C4-2B (cell line): ENCODE data around the gene MS4A15.

Experiments used
- H3K27ac ChIP-seq: fragments of 450-650 bp; 2 replicates; pipeline ENCODE4 v1.5.1; 2017
- ZFX ChIP-seq: fragments of 450-650 bp; IDR thresholded peaks from 2 replicates; pipeline ENCODE4 v1.6.1; 2017
- TF ChIP-seq, protein P1 (sequence below): fragments of 450-650 bp; conservative IDR thresholded peaks from 2 replicates; pipeline ENCODE4 v1.5.1; 2017; ENCODE audit warnings: mild to moderate bottlenecking

Gene MS4A15

GRCh38 chr11:60783141-60783484 is 26.4 kb downstream of the MS4A15 start:
- TF ChIP-seq, protein P1, sequence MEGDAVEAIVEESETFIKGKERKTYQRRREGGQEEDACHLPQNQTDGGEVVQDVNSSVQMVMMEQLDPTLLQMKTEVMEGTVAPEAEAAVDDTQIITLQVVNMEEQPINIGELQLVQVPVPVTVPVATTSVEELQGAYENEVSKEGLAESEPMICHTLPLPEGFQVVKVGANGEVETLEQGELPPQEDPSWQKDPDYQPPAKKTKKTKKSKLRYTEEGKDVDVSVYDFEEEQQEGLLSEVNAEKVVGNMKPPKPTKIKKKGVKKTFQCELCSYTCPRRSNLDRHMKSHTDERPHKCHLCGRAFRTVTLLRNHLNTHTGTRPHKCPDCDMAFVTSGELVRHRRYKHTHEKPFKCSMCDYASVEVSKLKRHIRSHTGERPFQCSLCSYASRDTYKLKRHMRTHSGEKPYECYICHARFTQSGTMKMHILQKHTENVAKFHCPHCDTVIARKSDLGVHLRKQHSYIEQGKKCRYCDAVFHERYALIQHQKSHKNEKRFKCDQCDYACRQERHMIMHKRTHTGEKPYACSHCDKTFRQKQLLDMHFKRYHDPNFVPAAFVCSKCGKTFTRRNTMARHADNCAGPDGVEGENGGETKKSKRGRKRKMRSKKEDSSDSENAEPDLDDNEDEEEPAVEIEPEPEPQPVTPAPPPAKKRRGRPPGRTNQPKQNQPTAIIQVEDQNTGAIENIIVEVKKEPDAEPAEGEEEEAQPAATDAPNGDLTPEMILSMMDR: no peak
- TF ChIP-seq ZFX: no peak
- no peak overlapping the region for H3K27ac ChIP-seq

DNA sequence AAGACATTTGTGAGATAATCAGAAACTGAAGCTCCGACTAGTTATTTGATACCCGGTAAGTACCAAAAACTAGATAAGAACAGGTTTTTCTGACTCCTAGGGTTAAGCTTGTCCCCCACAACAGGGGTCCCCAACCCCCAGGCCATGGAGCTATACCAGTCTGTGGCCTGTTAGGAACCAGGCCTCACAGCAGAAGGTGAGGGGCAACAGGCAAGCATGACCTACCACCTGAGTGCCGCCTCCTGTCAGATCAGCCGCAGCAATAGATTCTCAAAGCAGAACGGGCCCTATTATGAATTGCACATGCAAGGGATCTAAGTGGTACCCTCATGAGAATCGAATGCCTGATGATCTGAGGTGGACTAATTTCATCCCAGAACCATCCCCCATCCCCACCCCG is 27.2 kb downstream of the MS4A15 start:
- H3K27ac ChIP-seq: no peak overlapping the region
- TF ChIP-seq, protein P1: no peak
- no peak for TF ChIP-seq ZFX

DNA sequence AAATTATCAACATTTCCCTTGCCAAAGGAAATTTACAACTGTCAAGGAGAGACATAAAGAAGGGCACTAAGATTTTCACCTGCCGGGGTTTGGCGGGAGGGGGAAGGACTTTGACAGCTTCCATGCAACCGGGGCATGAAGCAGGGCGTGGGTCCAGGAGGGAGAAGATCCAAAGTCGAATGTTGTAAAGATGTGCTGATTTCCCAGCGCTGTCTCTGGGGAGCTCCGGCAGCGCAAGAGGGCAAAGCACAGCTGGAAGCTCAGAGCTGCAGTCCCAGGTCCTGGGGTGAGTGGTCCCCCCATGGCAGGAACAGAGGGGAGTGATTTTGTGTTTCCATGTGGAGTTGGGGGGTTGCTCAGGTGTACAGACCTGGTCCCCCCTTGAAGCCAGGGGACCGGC is 28.5 kb downstream of the MS4A15 start, which contains the start of gene MS4A10:
Gene MS4A10 (plus strand): TSS at position 198 of the 400 bp plus-strand sequence. CDS start 5,003 bp downstream, outside the sequence.
- TF ChIP-seq, protein P1: no peak
- no peak for TF ChIP-seq ZFX

DNA sequence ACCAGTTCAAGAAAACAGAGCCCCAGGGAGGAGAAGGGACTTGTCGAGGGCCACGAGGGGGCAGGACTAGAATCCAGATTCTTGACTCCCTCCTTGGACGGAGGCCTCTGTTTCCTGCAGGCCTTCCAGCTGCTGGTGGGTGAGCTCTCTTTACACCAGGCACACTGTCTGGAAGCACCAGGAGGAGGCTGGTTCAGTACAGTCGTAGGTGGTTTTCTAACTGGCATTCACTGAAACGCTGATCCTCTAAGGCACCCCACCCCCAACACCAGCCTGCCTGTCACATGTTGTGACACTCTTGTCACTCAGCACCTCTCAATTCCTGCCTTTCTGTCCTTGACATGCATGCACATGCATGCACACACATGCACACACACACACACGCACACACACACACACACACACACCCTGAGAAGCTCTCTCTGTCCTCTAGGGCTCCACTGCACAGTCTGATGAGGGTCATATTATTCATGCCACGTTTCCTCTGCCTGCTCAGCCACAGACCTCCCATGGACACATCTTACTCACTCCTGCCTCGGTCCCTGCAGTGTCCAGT is 29.2 kb downstream of the MS4A15 start:
- TF ChIP-seq ZFX: no peak
- TF ChIP-seq, protein P1: no peak

More for the DNA sequence above, 28.5 kb downstream of the MS4A15 start, which contains the start of gene MS4A10:
- H3K27ac ChIP-seq: no peak within 1 kb of the TSS

DNA sequence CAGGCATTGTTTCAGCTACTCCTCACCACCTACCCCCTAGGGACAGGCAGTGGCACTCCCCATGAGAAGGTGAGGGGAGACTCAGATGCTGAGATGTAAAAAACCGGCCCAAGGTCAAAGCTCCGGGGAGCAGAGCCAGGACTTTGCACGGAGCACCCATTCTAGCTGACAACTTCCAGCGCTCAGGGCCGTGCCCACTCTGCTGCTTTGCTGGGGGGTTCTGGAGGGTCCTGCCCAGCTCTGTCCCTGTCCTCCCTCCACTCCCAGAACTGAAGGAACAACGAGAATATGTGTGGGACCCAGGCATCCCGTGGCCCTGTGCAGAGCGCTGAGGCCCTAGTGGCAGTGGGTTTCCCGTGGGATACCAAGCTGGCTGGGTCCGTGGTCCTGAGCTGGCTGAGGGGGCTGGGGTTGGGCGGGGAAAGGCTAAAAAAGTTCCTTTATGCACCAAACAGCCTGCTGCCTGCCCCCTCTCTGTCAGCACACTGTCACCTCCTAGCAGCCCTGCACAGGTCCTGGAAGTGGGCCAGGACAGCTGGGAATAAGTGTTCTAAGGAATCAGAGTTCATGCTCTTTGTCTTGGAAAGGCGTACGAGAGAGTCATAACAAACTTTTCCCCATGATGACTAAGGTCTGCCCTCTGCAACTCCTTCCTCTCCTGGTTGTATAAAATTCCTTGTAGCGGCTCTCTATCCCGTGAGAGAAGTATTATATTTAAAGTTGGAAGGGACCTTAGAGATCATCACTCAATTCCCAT is 30.3 kb downstream of the MS4A15 start:
- H3K27ac ChIP-seq: no peak overlapping the region
- TF ChIP-seq, protein P1: no peak
- TF ChIP-seq ZFX: no peak

More for the DNA sequence above, 29.2 kb downstream of the MS4A15 start:
- H3K27ac ChIP-seq: no peak overlapping the region

DNA sequence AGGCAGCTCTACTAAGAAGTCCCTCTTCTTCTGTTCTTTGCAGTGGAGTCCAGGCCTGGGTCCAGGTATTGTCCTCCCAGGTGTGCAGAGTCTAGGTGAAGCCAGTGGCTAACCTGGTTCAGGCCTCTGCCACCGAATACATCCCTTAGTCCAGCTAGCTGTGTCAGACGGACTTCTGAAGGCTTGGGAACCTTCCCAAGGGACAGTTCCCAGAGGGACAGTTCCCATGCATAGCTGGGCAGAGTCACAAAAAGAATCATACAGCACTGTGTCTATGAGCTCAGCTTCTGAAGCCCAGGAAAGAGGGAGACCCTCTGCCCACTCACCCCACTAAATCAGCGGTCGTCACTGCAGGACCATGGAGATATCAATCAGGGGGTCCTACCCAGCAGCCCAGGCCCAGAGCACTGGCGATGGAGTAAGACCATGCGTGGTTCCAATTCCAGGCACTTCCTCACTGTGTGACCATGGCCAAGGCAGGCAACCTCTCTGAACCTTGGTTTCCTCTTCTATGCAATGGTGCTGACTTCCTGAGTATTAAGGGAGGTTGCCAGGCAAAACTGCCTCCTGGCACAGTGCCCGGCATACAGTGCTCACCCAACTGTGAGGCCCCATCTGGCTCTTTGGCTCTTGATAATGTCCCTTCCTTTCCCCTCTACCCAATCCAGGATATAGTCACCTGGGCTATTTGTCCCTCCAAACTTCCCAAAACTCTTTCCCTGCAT is 31.9 kb downstream of the MS4A15 start:
- no peak overlapping the region for H3K27ac ChIP-seq
- no peak for TF ChIP-seq ZFX
- TF ChIP-seq, protein P1: no peak

DNA sequence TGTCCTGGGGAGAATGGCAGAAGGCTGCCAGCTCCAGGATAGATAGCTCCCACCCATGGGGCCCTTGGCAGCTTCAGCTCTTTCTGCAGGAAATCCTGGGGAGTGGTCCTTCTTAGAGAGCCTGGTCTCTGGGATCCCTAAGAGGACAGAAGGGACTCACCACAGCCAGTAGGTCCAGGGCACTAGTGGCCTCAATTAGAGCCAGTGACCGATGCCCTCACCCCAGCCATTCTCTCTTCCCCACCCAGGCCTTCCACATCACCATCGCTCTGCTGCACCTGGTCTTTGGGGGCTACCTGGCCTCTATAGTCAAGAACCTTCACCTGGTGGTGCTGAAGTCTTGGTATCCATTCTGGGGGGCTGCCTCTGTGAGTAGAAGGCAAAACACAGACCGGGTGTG is 34.1 kb downstream of the MS4A15 start:
- TF ChIP-seq ZFX: no peak
- TF ChIP-seq, protein P1: no peak
- no peak overlapping the region for H3K27ac ChIP-seq
